D721Med (cell line): ENCODE data around the gene CDKN1A.

ENCODE experiments used
- DNase-seq: peaks from one replicate; pipeline ENCODE4 v3.0.0; 2011; ENCODE audit warnings: low spot score; ENCODE audit not compliant: insufficient read length
- FAIRE-seq: peaks from 2 replicates; lab custom pipeline; 2011; peaks lifted over from hg19 to GRCh38; lab: Jason Lieb, UNC
- CTCF ChIP-seq: IDR thresholded peaks from 2 replicates; pipeline ENCODE4 v1.5.1; 2012; ENCODE audit warnings: mild to moderate bottlenecking, control low read depth; ENCODE audit not compliant: insufficient read depth; ENCODE audit errors: missing control alignments

CDKN1A gene

GRCh38 chr6:36685926-36686667 is 7.6 kb downstream of the CDKN1A start:
- DNase-seq (no peak), FAIRE-seq (no peak)
- no peak for TF ChIP-seq CTCF

GRCh38 chr6:36686668-36687513 is 8.4 kb downstream of the CDKN1A start:
- no peak for FAIRE-seq
- DNase-seq = no peak
- TF ChIP-seq CTCF = no peak

DNA sequence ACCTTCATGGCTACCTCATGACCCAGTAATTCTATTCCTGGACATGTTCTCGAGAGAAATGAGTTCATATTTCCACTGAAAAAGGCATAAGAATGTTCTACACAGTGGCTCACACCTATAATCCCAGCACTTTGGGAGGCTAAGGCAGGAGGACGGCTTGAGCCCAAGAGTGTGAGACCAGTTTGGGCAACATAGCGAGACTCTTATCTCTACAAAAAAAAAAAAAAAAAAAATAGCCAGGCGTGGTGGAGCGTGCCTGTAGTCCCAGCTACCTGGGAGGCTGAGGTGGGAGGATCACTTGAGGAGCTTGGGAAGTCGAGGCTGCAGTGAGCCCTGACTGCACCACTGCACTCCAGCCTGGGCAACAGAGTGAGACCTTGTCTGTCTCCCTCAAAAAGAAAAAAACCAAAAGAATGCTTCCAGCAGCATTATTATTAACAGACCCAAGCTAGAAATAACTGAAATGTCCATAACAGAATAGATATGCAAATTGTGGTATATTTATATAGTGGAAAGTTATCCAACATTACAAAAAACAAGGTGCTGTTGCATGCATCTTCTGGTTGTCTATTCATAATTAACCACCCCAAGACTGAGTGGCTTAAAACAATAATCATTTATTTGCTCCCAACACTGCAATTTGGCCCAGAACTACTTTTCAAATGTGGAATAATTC is 9.7 kb downstream of the CDKN1A start:
- no peak for FAIRE-seq
- no peak for TF ChIP-seq CTCF
- DNase-seq = no peak

GRCh38 chr6:36688739-36689075 is 10.2 kb downstream of the CDKN1A start:
- no peak for TF ChIP-seq CTCF
- DNase-seq (no peak), FAIRE-seq (no peak)

DNA sequence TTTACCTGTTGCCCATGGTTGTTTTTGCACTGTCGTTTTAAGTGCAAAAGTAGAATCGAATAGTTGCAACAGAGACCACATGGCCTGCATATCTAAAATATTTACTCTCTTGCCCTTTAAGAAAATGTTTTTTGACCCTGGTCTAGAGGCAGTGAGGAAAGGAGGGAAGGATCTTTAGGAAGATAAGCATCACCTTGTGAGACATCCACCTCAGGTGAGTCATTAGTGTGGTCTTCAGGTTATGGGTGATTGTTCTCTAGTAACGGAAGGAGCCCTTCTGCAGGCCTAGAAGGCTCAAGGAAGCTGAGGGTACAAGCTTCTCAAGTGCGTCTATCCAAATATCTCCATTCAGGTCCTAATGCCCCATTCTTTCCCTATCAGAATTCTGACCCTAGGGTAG is 12.5 kb downstream of the CDKN1A start:
- TF ChIP-seq CTCF = no peak
- DNase-seq (no peak), FAIRE-seq (no peak)

DNA sequence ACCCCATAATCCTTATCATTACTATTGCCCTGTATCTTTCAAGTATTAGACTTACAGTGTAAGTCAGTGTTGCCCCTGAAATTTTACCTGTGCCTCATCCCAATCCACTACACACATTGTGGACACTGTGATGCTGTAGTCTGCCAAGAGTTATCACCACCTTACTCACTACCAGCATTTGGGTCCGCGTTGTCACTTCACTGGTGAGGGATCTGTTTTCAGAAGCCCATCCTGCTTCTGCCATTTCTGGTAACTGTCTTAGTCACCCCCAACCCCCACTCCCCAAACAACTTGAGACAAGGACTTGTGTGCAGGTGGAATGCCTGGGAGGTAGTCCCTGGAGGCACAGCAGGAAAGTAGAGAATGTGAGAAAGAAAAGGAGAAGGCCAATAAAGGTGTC is 13.1 kb downstream of the CDKN1A start:
- no peak for FAIRE-seq
- DNase-seq = no peak
- TF ChIP-seq CTCF = no peak
